WTC11 (cell line): ENCODE measurements around the gene FLRT1. TPM values are rescaled to one million over a fixed set of nuclear protein-coding genes. Genes with fewer than 3 reads are reported as not detected.

Source experiments
- ATAC-seq: fragments of 200-7000 bp; cut with Tn5 transposase; 2 replicates; pipeline ENCODE4 v1.10.0; 2021; ENCODE audit warnings: mild to moderate bottlenecking, moderate library complexity
- CTCF ChIA-PET: fragments of 300-600 bp; sonication (Branson Sonifier 250); formaldehyde crosslinking; loops from one replicate; lab custom pipeline; 2021; ENCODE audit warnings: antibody characterized with exemption; lab: Charles Lee
- POLR2A ChIA-PET: fragments of 350-600 bp; sonication (Branson Sonifier 250); formaldehyde crosslinking; loops from one replicate; lab custom pipeline; 2021; ENCODE audit warnings: antibody characterized with exemption; lab: Charles Lee
- DNase-seq: peaks from one replicate; pipeline ENCODE4 v3.0.0; 2021; ENCODE audit warnings: low spot score
- H3K27ac Mint-ChIP-seq: 2 replicates; pipeline ENCODE4 v1.8.0; 2021; ENCODE audit warnings: mixed read lengths
- H3K27me3 Mint-ChIP-seq: 2 replicates; pipeline ENCODE4 v1.8.0; 2021; ENCODE audit warnings: low read depth, mild to moderate bottlenecking, moderate library complexity, mixed read lengths
- H3K36me3 Mint-ChIP-seq: 2 replicates; pipeline ENCODE4 v1.8.0; 2021; ENCODE audit warnings: mixed read lengths
- H3K4me1 Mint-ChIP-seq: 2 replicates; pipeline ENCODE4 v1.8.0; 2022; ENCODE audit warnings: mixed read lengths
- H3K4me3 Mint-ChIP-seq: 2 replicates; pipeline ENCODE4 v1.8.0; 2021; ENCODE audit warnings: mild to moderate bottlenecking, moderate library complexity, mixed read lengths
- H3K9me3 Mint-ChIP-seq: 2 replicates; pipeline ENCODE4 v1.8.0; 2021; ENCODE audit warnings: mixed read lengths
- CBFB ChIP-seq: sonication (generic); formaldehyde crosslinking; IDR thresholded peaks from 2 replicates; pipeline ENCODE4 v1.8.1; 2022; ENCODE audit warnings: mild to moderate bottlenecking, low read depth, missing genetic modification reagents
- ETV6 ChIP-seq: sonication (generic); formaldehyde crosslinking; IDR thresholded peaks from 2 replicates; pipeline ENCODE4 v1.8.1; 2022; ENCODE audit warnings: mild to moderate bottlenecking, missing genetic modification reagents
- HMGA2 ChIP-seq: fragments of 250-450 bp; sonication (Bioruptor Pico); IDR thresholded peaks from 2 replicates; pipeline ENCODE4 v1.4.0; 2021; ENCODE audit warnings: mild to moderate bottlenecking, moderate library complexity
- JUN ChIP-seq: sonication (generic); formaldehyde crosslinking; IDR thresholded peaks from 2 replicates; pipeline ENCODE4 v1.8.0; 2023; ENCODE audit warnings: mild to moderate bottlenecking, missing genetic modification reagents
- NFYB ChIP-seq: sonication (generic); formaldehyde crosslinking; conservative IDR thresholded peaks from 2 replicates; pipeline ENCODE4 v1.8.0; 2022; ENCODE audit warnings: low read depth, missing genetic modification reagents
- TCF7 ChIP-seq: sonication (generic); formaldehyde crosslinking; IDR thresholded peaks from 2 replicates; pipeline ENCODE4 v1.8.0; 2022; ENCODE audit warnings: mild to moderate bottlenecking, low read depth, missing genetic modification reagents, moderate library complexity
- ZBTB21 ChIP-seq: sonication (generic); formaldehyde crosslinking; IDR thresholded peaks from 2 replicates; pipeline ENCODE4 v1.8.1; 2023; ENCODE audit warnings: mild to moderate bottlenecking, missing genetic modification reagents, borderline replicate concordance
- ZNF121 ChIP-seq: sonication (generic); formaldehyde crosslinking; IDR thresholded peaks from 2 replicates; pipeline ENCODE4 v1.8.0; 2023; ENCODE audit warnings: missing genetic modification reagents
- ZNF138 ChIP-seq: sonication (generic); formaldehyde crosslinking; conservative IDR thresholded peaks from 2 replicates; pipeline ENCODE4 v1.8.1; 2022; ENCODE audit warnings: mild to moderate bottlenecking, moderate library complexity, missing genetic modification reagents
- ZNF219 ChIP-seq: sonication (generic); formaldehyde crosslinking; IDR thresholded peaks from 2 replicates; pipeline ENCODE4 v1.8.0; 2023; ENCODE audit warnings: missing genetic modification reagents, mild to moderate bottlenecking, borderline replicate concordance
- ZNF232 ChIP-seq: sonication (generic); formaldehyde crosslinking; IDR thresholded peaks from 2 replicates; pipeline ENCODE4 v1.8.0; 2022; ENCODE audit warnings: mild to moderate bottlenecking, missing genetic modification reagents
- ZNF263 ChIP-seq: sonication (generic); formaldehyde crosslinking; IDR thresholded peaks from 2 replicates; pipeline ENCODE4 v1.8.1; 2022; ENCODE audit warnings: low read depth, mild to moderate bottlenecking, moderate library complexity, missing genetic modification reagents
- ZNF317 ChIP-seq: sonication (generic); formaldehyde crosslinking; IDR thresholded peaks from 2 replicates; pipeline ENCODE4 v1.8.1; 2023; ENCODE audit warnings: low read depth, mild to moderate bottlenecking, moderate library complexity, missing genetic modification reagents, borderline replicate concordance
- ZNF416 ChIP-seq: fragments of 250-450 bp; sonication (Bioruptor Pico); IDR thresholded peaks from 2 replicates; pipeline ENCODE4 v1.9.0; 2021; ENCODE audit warnings: mild to moderate bottlenecking, inconsistent platforms
- total RNA-seq: library from RNA; stranded (reverse); gene quantifications from 3 replicates; pipeline ENCODE4 v1.2.3, GENCODE V29; 2021
- TF ChIP-seq, protein P1 (sequence below): sonication (generic); formaldehyde crosslinking; IDR thresholded peaks from 2 replicates; pipeline ENCODE4 v1.8.1; 2022; ENCODE audit warnings: low read depth, mild to moderate bottlenecking, moderate library complexity, missing genetic modification reagents, borderline replicate concordance
- TF ChIP-seq, protein P2 (sequence below): sonication (generic); formaldehyde crosslinking; IDR thresholded peaks from 2 replicates; pipeline ENCODE4 v1.8.1; 2023; ENCODE audit warnings: mild to moderate bottlenecking, missing genetic modification reagents, moderate library complexity
- TF ChIP-seq, protein P3 (sequence below): fragments of 250-450 bp; sonication (Bioruptor Pico); IDR thresholded peaks from 2 replicates; pipeline ENCODE4 v1.9.0; 2021; ENCODE audit warnings: mild to moderate bottlenecking
- TF ChIP-seq, protein P4 (sequence below): sonication (generic); formaldehyde crosslinking; IDR thresholded peaks from 2 replicates; pipeline ENCODE4 v1.8.0; 2022; ENCODE audit warnings: mild to moderate bottlenecking, missing genetic modification reagents

The FLRT1 gene
- total RNA-seq, 1 experiment from 2014 or later, result 0.20 TPM

DNA sequence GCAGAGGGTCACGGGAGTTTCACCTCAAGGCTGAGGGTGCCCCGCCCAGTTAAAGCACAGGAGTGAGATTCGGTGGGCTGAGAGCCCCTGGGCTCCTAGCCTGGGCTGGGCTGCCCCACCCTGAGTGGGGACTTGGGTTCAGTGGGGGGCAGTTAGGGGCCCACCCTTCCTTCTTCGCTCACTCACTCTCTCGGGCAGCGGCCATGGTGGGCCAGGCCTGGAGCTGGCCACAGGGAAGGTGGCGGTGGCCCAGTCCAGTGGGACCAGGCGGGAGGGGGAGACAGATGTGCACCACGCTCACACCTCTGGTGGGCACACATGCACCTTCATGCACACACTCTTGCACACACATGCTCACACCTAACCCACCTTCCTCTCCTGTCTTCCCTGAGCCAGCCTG, 6.1 kb downstream of the FLRT1 start:
- Mint-ChIP-seq H3K4me3 (no peak overlapping the region), H3K27ac (no peak overlapping the region), H3K4me1 (peaks cover 3% of the 10 kb centered on the region; the same call in 1 of the 2 replicates), H3K36me3 (no peaks in the 10 kb centered on the region), H3K9me3 (no peaks in the 10 kb centered on the region), H3K27me3 (peaks cover 100% of the 10 kb centered on the region)
- ChIA-PET CTCF (interaction anchor here (0.9 to 2.9 kb wide), 19 partner anchors 9 to 107 kb away, joined by 3 to 23 read pairs (median 5); no protein-coding TSS in a partner anchor), POLR2A (interaction anchor here (1.2 kb wide), 1 partner anchor 12 kb away, joined by 3 read pairs; no protein-coding TSS in a partner anchor)
- ATAC-seq, result no peak
- TF ChIP-seq ZNF317 (CRISPR knock-in tag) (no peak), ETV6 (CRISPR knock-in tag) (no peak), NFYB (no peak), ZNF138 (CRISPR knock-in tag) (no peak), ZBTB21 (CRISPR knock-in tag) (no peak), HMGA2 (CRISPR knock-in tag) (no peak), TCF7 (CRISPR knock-in tag) (no peak)
- TF ChIP-seq, protein P1, sequence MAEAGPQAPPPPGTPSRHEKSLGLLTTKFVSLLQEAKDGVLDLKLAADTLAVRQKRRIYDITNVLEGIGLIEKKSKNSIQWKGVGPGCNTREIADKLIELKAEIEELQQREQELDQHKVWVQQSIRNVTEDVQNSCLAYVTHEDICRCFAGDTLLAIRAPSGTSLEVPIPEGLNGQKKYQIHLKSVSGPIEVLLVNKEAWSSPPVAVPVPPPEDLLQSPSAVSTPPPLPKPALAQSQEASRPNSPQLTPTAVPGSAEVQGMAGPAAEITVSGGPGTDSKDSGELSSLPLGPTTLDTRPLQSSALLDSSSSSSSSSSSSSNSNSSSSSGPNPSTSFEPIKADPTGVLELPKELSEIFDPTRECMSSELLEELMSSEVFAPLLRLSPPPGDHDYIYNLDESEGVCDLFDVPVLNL, result no peak
- TF ChIP-seq, protein P2, sequence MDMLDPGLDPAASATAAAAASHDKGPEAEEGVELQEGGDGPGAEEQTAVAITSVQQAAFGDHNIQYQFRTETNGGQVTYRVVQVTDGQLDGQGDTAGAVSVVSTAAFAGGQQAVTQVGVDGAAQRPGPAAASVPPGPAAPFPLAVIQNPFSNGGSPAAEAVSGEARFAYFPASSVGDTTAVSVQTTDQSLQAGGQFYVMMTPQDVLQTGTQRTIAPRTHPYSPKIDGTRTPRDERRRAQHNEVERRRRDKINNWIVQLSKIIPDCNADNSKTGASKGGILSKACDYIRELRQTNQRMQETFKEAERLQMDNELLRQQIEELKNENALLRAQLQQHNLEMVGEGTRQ (CRISPR knock-in tag), result no peak
- no peak for DNase-seq

DNA sequence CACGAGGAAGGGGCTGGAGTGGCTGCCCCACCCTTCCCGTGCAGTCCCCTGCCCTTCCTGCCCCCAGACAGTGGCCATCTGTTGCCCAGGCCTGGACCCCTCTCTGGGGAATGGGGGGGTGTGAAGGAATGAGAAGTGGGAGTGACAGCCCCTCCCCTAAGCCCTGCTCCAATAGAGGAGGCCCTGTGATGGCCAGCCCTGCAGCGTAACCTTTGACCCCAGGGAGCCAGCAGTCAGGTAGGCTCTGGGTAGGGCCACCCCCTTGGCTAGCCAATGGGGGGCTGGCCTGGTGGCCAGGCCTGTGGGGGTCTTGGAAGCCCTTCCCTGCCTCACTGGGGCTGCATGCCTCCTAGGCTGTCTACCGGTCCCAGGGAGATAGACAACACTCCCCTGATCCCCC, 6.6 kb downstream of the FLRT1 start:
- TF ChIP-seq ZNF416 (CRISPR knock-in tag) (no peak), CBFB (CRISPR knock-in tag) (no peak), ZNF121 (CRISPR knock-in tag) (no peak), ZNF219 (CRISPR knock-in tag) (no peak)
- TF ChIP-seq, protein P3, sequence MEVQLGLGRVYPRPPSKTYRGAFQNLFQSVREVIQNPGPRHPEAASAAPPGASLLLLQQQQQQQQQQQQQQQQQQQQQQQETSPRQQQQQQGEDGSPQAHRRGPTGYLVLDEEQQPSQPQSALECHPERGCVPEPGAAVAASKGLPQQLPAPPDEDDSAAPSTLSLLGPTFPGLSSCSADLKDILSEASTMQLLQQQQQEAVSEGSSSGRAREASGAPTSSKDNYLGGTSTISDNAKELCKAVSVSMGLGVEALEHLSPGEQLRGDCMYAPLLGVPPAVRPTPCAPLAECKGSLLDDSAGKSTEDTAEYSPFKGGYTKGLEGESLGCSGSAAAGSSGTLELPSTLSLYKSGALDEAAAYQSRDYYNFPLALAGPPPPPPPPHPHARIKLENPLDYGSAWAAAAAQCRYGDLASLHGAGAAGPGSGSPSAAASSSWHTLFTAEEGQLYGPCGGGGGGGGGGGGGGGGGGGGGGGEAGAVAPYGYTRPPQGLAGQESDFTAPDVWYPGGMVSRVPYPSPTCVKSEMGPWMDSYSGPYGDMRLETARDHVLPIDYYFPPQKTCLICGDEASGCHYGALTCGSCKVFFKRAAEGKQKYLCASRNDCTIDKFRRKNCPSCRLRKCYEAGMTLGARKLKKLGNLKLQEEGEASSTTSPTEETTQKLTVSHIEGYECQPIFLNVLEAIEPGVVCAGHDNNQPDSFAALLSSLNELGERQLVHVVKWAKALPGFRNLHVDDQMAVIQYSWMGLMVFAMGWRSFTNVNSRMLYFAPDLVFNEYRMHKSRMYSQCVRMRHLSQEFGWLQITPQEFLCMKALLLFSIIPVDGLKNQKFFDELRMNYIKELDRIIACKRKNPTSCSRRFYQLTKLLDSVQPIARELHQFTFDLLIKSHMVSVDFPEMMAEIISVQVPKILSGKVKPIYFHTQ, result no peak
- TF ChIP-seq, all 79 proteins: peak for 0
- H3K4me1 Mint-ChIP-seq, result peaks cover 3% of the 10 kb centered on the region; the same call in 1 of the 2 replicates
- H3K9me3 Mint-ChIP-seq, result no peaks in the 10 kb centered on the region
- no peak overlapping the region for H3K4me3 Mint-ChIP-seq
- peaks cover 100% of the 10 kb centered on the region for H3K27me3 Mint-ChIP-seq
- ChIA-PET POLR2A (no interaction called here), CTCF (interaction anchor here (1.8 to 2.7 kb wide), 2 partner anchors 13 to 46 kb away, joined by 4 to 17 read pairs; no protein-coding TSS in a partner anchor)
- H3K36me3 Mint-ChIP-seq, result no peaks in the 10 kb centered on the region
- no peak overlapping the region for H3K27ac Mint-ChIP-seq
- ATAC-seq, result no peak
- no peak for DNase-seq

DNA sequence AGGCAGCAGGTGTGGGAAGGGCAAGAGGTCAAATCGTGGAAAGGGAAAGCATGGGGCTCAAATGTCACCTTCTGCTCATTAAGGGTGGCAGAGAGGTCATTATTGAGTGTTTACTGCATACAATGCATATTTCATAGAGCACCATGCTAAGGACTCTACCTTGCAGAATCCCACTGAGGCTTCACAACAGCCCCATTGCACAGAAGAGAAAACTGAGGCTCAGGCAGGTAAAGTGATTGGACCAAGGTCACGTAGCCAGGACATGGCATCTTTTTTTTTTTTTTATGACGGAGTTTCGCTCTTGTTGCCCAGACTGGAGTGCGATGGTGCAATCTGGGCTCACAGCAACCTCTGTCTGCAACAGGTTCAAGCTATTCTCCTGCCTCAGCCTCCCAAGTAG, 7.8 kb downstream of the FLRT1 start:
- ATAC-seq (no peak), DNase-seq (no peak)
- Mint-ChIP-seq H3K4me1 (peaks cover 3% of the 10 kb centered on the region; the same call in 1 of the 2 replicates), H3K9me3 (no peaks in the 10 kb centered on the region), H3K4me3 (no peak overlapping the region), H3K36me3 (no peaks in the 10 kb centered on the region), H3K27ac (no peak overlapping the region), H3K27me3 (peaks cover 95% of the 10 kb centered on the region)
- TF ChIP-seq ZNF121 (CRISPR knock-in tag) (no peak), NFYB (no peak), JUN (CRISPR knock-in tag) (no peak), ZNF263 (CRISPR knock-in tag) (no peak), ZNF232 (no peak)
- TF ChIP-seq, protein P4, sequence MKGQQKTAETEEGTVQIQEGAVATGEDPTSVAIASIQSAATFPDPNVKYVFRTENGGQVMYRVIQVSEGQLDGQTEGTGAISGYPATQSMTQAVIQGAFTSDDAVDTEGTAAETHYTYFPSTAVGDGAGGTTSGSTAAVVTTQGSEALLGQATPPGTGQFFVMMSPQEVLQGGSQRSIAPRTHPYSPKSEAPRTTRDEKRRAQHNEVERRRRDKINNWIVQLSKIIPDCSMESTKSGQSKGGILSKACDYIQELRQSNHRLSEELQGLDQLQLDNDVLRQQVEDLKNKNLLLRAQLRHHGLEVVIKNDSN (CRISPR knock-in tag), result no peak
- POLR2A ChIA-PET, result no interaction called here
- CTCF ChIA-PET, result interaction anchor here (0.6 to 1.8 kb wide), 2 partner anchors 43 to 45 kb away, joined by 4 read pairs; no protein-coding TSS in a partner anchor
